ENCODE results near the gene FARP1.

Gene FARP1

DNA sequence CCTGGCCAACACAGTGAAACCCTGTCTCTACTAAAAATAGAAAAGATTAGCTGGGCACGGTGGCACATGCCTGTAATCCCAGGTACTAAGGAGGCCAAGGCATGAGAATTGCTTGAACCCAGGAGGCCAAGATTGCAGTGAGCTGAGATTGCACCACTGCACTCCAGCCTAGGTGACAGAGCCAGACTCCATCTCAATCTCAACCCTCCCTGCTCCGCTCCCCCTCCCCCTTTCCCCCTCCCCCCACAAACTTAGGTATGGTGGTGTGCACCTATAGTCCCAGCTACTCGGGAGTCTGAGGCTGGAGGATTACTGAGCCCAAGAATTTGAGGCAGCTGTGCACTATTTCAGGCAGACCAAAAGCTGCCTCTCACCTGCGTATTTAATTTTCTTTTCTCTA is 55.8 kb downstream of the FARP1 start:
- H3K4me3 ChIP-seq (replicated peaks in 1 of 2; ENCODE audit: low read depth in 2 of 2, low read length in 2 of 2), result no peak overlapping the region
- no peak for TF ChIP-seq CTCF (IDR thresholded peaks at IDR 0.05; ENCODE audit: low read depth, low read length)
- no peak for DNase-seq (ENCODE audit: low read depth in 2 of 2)

GRCh38 chr13:98199480-98199879 is 56.6 kb downstream of the FARP1 start:
- H3K4me3 ChIP-seq (replicated peaks in 1 of 2; ENCODE audit: low read depth in 2 of 2, low read length in 2 of 2), result no peak overlapping the region
- DNase-seq (ENCODE audit: low read depth in 2 of 2), result no peak

DNA sequence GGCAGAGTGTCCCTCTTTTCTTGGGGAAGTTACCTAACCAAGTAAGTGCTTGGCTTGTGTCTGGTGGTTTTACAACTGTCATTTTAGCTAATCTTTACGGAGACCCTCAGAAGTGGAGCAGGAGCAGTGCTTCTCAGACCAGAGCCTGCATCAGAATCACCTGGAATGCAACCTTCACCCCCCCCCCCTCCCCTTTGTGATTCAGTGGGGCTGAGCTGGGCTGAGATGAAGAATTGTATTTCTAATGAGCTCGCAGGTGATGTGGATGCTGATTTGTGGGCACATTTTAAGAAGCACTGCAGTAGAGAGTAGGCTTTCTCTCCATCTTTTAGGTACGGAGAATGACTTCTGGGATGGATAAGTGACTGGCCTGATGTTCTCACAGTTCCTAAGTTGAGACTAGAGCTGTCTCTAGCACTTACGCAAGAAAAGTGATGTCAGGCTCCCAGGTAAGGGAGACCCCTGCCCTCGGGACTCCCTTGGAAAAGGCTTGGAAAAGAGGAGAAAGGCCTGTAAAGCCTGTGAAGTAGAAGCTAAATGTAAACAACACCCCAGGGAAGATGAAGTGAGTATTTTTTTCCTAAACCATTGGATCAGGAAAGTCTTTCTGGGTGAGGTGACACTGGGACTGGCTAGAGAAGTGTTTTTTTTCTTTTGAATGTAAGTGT is 57.5 kb downstream of the FARP1 start:
- no peak for TF ChIP-seq CTCF (IDR thresholded peaks at IDR 0.05; ENCODE audit: low read depth, low read length)

More at GRCh38 chr13:98199480-98199879, 56.6 kb downstream of the FARP1 start:
- TF ChIP-seq CTCF (IDR thresholded peaks at IDR 0.05; ENCODE audit: low read depth, low read length), result no peak

DNA sequence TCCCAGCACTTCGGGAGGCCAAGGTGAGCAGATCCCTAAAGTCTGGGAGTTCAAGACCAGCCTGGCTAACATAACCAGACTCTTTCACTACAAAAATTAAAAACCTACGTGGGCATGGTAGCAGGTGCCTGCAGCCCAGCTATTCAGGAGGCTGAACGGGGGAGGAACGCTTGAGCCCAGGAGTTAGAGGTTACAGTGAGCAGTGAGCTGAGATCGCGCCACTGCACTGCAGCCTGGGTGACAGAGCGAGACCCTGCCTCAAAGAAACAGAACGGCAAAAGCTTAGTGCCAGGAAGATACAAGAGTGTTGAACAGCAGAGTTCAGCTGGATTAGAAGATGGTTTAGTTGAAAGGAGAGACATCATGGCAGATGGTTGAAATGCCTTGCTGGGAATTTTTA is 58.3 kb downstream of the FARP1 start:
- H3K4me3 ChIP-seq (replicated peaks in 1 of 2; ENCODE audit: low read depth in 2 of 2, low read length in 2 of 2), result no peak overlapping the region
- no peak for DNase-seq (ENCODE audit: low read depth in 2 of 2)
- no peak for TF ChIP-seq CTCF (IDR thresholded peaks at IDR 0.05; ENCODE audit: low read depth, low read length)

More for the DNA sequence above, 57.5 kb downstream of the FARP1 start:
- DNase-seq (ENCODE audit: low read depth in 2 of 2), result no peak
- H3K4me3 ChIP-seq (replicated peaks in 1 of 2; ENCODE audit: low read depth in 2 of 2, low read length in 2 of 2), result no peak overlapping the region

DNA sequence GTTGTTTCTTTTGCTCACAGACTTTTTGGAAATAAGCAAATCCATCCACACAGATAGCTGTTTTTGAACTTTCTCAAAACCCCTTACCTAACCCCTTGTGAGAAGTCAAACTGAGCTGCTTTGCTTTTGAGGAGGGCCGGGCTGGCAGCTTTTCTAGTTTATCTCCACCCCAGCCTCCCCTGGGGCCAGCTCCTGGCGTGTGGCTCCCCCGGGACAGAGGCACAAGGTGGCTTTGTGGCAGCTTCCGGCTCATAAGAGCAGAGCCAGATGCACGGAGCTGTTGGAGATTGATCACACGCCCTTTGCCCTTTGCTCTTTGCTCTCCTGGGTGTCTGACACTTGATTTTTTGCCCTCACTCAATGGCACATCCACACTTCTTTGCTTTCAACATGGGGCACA is 59.1 kb downstream of the FARP1 start:
- no peak for TF ChIP-seq CTCF (IDR thresholded peaks at IDR 0.05; ENCODE audit: low read depth, low read length)
- DNase-seq (ENCODE audit: low read depth in 2 of 2), result no peak
- no peak overlapping the region for H3K4me3 ChIP-seq (replicated peaks in 1 of 2; ENCODE audit: low read depth in 2 of 2, low read length in 2 of 2)

DNA sequence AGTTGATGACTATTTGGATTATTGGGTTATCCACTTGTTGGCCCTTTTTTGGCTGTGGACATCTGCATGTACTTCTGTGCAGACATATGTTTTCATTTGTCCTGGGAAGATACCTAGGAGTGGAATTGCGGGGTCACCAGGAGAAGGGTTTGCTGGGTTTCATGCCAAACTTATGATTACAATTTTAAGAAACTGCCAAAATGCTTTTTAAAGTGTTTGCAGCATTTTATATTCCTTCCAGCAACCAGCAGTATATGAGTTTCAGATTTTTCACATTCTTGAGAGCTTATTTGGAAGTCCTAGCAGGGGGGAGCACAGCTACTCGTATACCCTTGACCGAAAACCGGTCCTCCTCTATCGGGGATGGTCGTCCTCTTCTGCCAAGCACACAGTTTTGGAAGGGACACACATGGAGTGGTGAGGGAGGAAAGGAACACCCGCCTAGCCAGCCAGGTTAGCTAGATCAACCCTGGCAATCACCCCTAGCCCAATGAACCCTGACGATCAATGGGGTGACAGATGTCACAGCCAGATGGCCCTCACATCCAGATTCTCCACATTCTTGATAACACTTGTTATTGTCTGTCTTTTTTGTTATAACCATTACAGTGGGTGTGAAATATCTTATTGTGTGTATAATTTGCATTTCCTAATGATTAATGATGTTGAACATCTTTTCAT is 60.9 kb downstream of the FARP1 start:
- no peak for TF ChIP-seq CTCF (IDR thresholded peaks at IDR 0.05; ENCODE audit: low read depth, low read length)
- DNase-seq (ENCODE audit: low read depth in 2 of 2), result no peak
- no peak overlapping the region for H3K4me3 ChIP-seq (replicated peaks in 1 of 2; ENCODE audit: low read depth in 2 of 2, low read length in 2 of 2)
